CD4-positive, CD25-positive, alpha-beta regulatory T cell (primary cell): Measurements from ENCODE around the gene KIZ. TPM values are rescaled to one million over a fixed set of nuclear protein-coding genes. Genes with fewer than 3 reads are reported as not detected.
"Not testable (repeated sequence)": the region's sequence is repeated elsewhere in the genome, so short reads cannot be mapped to it uniquely, and the experiment has no call there.

ENCODE experiments used
- ATAC-seq, 2 donors: fragments of 150-1000 bp; cut with Tn5 transposase; one replicate each; pipeline ENCODE4 v1.10.0; 2021; ENCODE audit warnings: low read depth in 2 of 2, moderate number of reproducible peaks in 2 of 2, moderate library complexity in 1 of 2
- DNase-seq, 3 donors: peaks; one replicate each; pipeline versions ENCODE4 v3.0.0 to v3.0.0-alpha.2; 2012 to 2022; ENCODE audit warnings: mixed read lengths in 1 of 3
- H3K27ac ChIP-seq: one replicate; pipeline ENCODE4 v1.7.0; 2013; ENCODE audit warnings: mild to moderate bottlenecking, low read length; ENCODE audit not compliant: insufficient read depth, poor library complexity, severe bottlenecking
- H3K27me3 ChIP-seq: one replicate; pipeline ENCODE4 v1.7.0; 2013; ENCODE audit warnings: low read length; ENCODE audit not compliant: control insufficient read depth, insufficient read depth
- H3K36me3 ChIP-seq: one replicate; pipeline ENCODE4 v1.7.0; 2013; ENCODE audit warnings: mild to moderate bottlenecking, low read length, moderate library complexity; ENCODE audit not compliant: control insufficient read depth, insufficient read depth
- H3K4me1 ChIP-seq: 2 replicates; pipeline ENCODE4 v1.7.0; 2013; ENCODE audit warnings: mild to moderate bottlenecking, low read length; ENCODE audit not compliant: insufficient read depth, control insufficient read depth, poor library complexity, severe bottlenecking
- H3K4me3 ChIP-seq: one replicate; pipeline ENCODE4 v1.7.0; 2013; ENCODE audit warnings: low read depth, mild to moderate bottlenecking, low read length, moderate library complexity
- H3K9me3 ChIP-seq, 2 experiments: 1 replicate in 1 of 2; 2 replicates in 1 of 2; pipeline ENCODE4 v1.7.0; 2013; ENCODE audit warnings: low read length in 2 of 2, mild to moderate bottlenecking in 1 of 2, moderate library complexity in 1 of 2; ENCODE audit not compliant: control insufficient read depth in 2 of 2
- H3K27ac Mint-ChIP-seq, 3 donors: one replicate each; pipeline ENCODE4 v1.8.0; 2020 to 2022; ENCODE audit warnings: mild to moderate bottlenecking in 3 of 3, mixed read lengths in 3 of 3, moderate library complexity in 2 of 3
- H3K27me3 Mint-ChIP-seq: one replicate; pipeline ENCODE4 v1.8.0; 2022; ENCODE audit warnings: mild to moderate bottlenecking, mixed read lengths
- H3K36me3 Mint-ChIP-seq: one replicate; pipeline ENCODE4 v1.8.0; 2020; ENCODE audit warnings: mixed read lengths
- H3K4me1 Mint-ChIP-seq, 4 donors: one replicate each; pipeline ENCODE4 v1.8.0; 2020 to 2022; ENCODE audit warnings: mixed read lengths in 4 of 4, mild to moderate bottlenecking in 1 of 4
- H3K4me3 Mint-ChIP-seq, 4 donors: one replicate each; pipeline ENCODE4 v1.8.0; 2020 to 2022; ENCODE audit warnings: mild to moderate bottlenecking in 4 of 4, mixed read lengths in 4 of 4, moderate library complexity in 3 of 4
- H3K9me3 Mint-ChIP-seq, 7 donors: one replicate each; pipeline ENCODE4 v1.8.0; 2020 to 2022; ENCODE audit warnings: mixed read lengths in 7 of 7, mild to moderate bottlenecking in 3 of 7, moderate library complexity in 2 of 7
- polyA plus RNA-seq, 4 donors: library from polyadenylated mRNA; unstranded; fragments of 300-500 nt; fragmentation: Illumina TruSeq; gene quantifications; one replicate each; pipeline ENCODE4 v1.2.3, GENCODE V29; 2021
- total RNA-seq: library from RNA; stranded (reverse); gene quantifications from one replicate; pipeline ENCODE4 v1.2.3, GENCODE V29; 2022

Gene KIZ
- total and polyA plus RNA-seq, 5 donors from 2014 or later, result 16.8 to 32.8 (median 21.0) TPM

DNA sequence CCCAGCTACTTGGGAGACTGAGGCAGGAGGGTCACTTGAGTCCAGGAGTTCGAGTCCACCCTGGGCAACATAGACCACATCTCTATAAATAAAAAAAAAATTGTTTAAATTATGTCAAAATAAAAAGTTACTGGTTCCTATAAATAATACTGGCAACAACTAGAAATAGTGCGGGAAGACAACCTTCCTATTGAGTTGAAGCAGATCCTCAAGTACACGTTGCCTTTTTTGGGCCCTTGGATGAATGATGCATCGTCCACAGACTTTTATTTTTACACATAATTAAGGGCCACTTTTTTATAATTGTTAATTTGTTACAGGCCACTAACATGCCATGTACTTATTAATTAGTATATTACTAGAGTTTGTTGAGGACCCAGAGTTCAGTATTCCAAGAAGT lies 31.1 kb downstream of the KIZ start:
- no peaks in the 10 kb centered on the region for H3K4me1 ChIP-seq
- ATAC-seq (no peak), DNase-seq (no peak)
- H3K9me3 ChIP-seq, result no peaks in the 10 kb centered on the region
- H3K27me3 ChIP-seq, result no peaks in the 10 kb centered on the region
- Mint-ChIP-seq H3K36me3 (peaks cover 34% of the 10 kb centered on the region), H3K9me3 (peaks cover 0 to 2% (median 0%) of the 10 kb centered on the region in 7 donors), H3K4me1 (peaks cover 0 to 7% (median 6%) of the 10 kb centered on the region in 4 donors), H3K27ac (no peak overlapping the region), H3K4me3 (no peak overlapping the region), H3K27me3 (no peaks in the 10 kb centered on the region)
- H3K36me3 ChIP-seq, result peaks cover 21% of the 10 kb centered on the region
- no peak overlapping the region for H3K27ac ChIP-seq
- no peak overlapping the region for H3K4me3 ChIP-seq

DNA sequence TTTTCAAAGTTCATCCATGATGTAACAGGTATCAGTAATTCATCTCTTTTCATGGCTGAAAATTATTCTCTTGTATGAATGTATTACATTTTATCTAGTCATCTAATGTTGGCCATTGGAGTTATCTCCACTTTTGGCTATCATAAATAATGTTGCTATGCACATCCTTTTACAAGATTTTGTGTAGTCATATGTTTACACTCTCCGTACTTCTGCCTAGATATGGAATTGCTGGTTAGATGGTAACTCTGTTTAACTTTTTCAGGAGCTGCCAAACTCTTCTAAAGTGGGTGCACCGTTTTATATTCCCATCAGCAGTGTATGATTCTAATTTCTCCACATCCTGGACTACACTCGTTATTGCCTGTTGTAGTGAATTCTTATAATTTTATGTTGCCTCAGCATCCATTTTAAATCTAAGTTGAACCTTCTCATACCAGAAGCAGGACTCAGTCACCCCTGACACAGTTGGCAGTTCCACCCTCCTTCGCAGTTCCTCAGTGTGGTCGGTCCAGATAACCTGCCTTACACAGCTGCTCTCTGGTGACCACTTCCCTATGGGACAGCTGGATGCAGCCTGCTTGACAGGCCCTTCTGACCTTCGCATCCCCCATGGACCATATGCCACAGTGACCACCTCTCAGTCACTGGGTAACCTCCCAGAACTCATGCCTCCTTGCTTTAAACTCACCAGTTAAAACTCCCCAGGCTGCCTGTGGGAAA lies 33.9 kb downstream of the KIZ start:
- Histone ChIP-seq H3K9me3 (no peaks in the 10 kb centered on the region), H3K4me1 (no peaks in the 10 kb centered on the region), H3K27ac (no peak overlapping the region), H3K4me3 (no peak overlapping the region), H3K36me3 (peaks cover 29% of the 10 kb centered on the region), H3K27me3 (no peaks in the 10 kb centered on the region)
- peaks cover 0 to 2% (median 0%) of the 10 kb centered on the region in 7 donors for H3K9me3 Mint-ChIP-seq
- H3K36me3 Mint-ChIP-seq, result peaks cover 45% of the 10 kb centered on the region
- DNase-seq (no peak), ATAC-seq (no peak)
- H3K27ac Mint-ChIP-seq, result no peak overlapping the region
- peaks cover 0 to 14% (median 3%) of the 10 kb centered on the region in 4 donors for H3K4me1 Mint-ChIP-seq
- H3K27me3 Mint-ChIP-seq, result no peaks in the 10 kb centered on the region
- peak overlapping the region in 1 of 4 donors; percentile 8 for H3K4me3 Mint-ChIP-seq

DNA sequence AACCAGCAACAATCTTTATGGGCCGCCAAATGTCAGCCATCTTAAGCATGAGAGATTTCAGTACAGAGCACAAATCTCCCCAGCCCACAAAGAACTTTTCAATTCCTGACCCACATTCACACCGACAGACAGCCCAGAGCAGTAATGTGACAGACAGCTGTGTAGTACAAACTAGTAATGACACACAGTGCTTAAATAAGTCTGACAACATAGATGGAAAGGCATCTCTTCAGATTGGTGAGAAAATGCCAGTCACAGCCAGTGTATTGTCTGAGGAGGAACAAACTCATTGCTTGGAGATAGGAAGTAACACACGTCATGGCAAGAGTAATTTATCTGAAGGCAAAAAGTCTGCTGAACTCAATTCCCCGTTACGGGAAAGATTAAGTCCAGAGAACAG lies 36.0 kb downstream of the KIZ start:
- Histone ChIP-seq H3K27ac (no peak overlapping the region), H3K27me3 (no peaks in the 10 kb centered on the region), H3K4me3 (no peak overlapping the region), H3K36me3 (peaks cover 25% of the 10 kb centered on the region), H3K4me1 (peaks cover 5% of the 10 kb centered on the region), H3K9me3 (no peaks in the 10 kb centered on the region)
- H3K9me3 Mint-ChIP-seq, result peaks cover 0 to 2% (median 0%) of the 10 kb centered on the region in 7 donors
- ATAC-seq (no peak), DNase-seq (no peak)
- H3K4me1 Mint-ChIP-seq, result peaks cover 8 to 18% (median 14%) of the 10 kb centered on the region in 4 donors
- no peak overlapping the region for H3K27ac Mint-ChIP-seq
- H3K27me3 Mint-ChIP-seq, result no peaks in the 10 kb centered on the region
- H3K36me3 Mint-ChIP-seq, result peaks cover 51% of the 10 kb centered on the region
- no peak overlapping the region for H3K4me3 Mint-ChIP-seq

DNA sequence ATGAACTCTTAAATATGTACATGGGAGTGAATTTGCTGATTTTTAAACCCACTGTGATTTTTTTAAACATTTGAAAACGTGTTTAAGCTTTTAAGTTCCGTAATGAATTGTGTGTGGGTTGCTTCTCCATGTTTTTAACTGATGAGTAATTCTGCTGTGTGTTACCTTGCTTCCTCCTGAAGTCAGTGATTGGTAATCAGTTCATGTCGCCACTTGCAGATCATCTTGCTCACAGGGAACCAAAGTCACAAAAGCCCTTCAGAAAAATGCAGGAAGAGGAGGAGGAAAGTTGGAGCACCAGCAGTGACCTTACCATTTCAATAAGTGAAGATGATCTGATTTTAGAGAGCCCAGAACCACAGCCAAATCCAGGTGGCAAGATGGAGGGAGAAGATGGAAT lies 36.7 kb downstream of the KIZ start:
- H3K36me3 Mint-ChIP-seq, result peaks cover 54% of the 10 kb centered on the region

DNA sequence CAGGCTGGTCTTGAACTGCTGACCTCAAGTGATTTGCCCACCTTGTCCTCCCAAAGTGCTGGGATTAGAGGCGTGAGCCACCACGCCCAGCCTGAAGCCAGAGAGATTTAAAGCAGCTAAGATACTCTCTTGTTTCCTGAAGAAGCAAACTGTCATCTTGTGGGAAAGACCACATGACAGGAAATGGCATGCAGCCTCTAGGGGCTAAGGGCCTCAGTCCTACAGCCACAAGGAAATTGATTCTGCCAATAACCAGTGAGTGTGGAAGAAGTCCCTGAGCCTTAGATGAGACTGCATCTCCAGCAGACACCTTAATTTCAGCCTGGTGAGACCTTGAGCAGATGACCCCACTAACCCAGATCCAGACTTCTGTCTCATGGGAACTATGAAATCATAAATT lies 40.9 kb downstream of the KIZ start:
- Histone ChIP-seq H3K27ac (no peak overlapping the region), H3K27me3 (no peaks in the 10 kb centered on the region), H3K36me3 (peaks cover 14% of the 10 kb centered on the region), H3K9me3 (no peaks in the 10 kb centered on the region), H3K4me1 (peaks cover 5% of the 10 kb centered on the region), H3K4me3 (no peak overlapping the region)
- Mint-ChIP-seq H3K27me3 (no peaks in the 10 kb centered on the region), H3K4me1 (peaks cover 5 to 17% (median 14%) of the 10 kb centered on the region in 4 donors), H3K9me3 (peaks cover 0 to 5% (median 0%) of the 10 kb centered on the region in 7 donors), H3K4me3 (no peak overlapping the region), H3K27ac (no peak overlapping the region), H3K36me3 (peaks cover 61% of the 10 kb centered on the region)
- DNase-seq (peak in 1 of 3 donors; percentile 57), ATAC-seq (no peak)

More for the DNA sequence above, 36.7 kb downstream of the KIZ start:
- DNase-seq (no peak), ATAC-seq (no peak)
- Histone ChIP-seq H3K9me3 (no peaks in the 10 kb centered on the region), H3K4me3 (no peak overlapping the region), H3K4me1 (peaks cover 5% of the 10 kb centered on the region), H3K36me3 (peaks cover 27% of the 10 kb centered on the region), H3K27me3 (no peaks in the 10 kb centered on the region), H3K27ac (no peak overlapping the region)
- Mint-ChIP-seq H3K27ac (no peak overlapping the region), H3K4me3 (no peak overlapping the region), H3K27me3 (no peaks in the 10 kb centered on the region), H3K4me1 (peaks cover 8 to 18% (median 17%) of the 10 kb centered on the region in 4 donors), H3K9me3 (no peaks in the 10 kb centered on the region)

DNA sequence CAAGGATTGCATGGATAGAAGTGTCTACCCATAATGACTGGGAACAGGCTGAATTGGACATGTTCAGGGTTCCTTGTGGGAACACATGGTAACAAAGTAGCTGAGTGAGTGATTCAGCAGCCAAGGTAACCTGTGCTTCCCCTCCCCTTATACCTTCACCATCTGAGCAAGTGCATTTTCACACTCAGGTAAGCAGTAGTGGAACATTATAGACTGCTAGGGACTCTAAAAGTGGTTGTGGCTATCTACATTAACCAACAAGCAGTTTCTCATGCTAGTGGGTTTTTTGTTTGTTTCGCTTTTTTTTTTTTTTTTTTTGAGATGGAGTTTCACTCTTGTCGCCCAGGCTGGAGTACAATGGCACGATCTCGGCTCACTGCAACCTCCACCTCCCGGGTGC lies 41.4 kb downstream of the KIZ start:
- Histone ChIP-seq H3K9me3 (no peaks in the 10 kb centered on the region), H3K27me3 (no peaks in the 10 kb centered on the region), H3K4me1 (peaks cover 5% of the 10 kb centered on the region), H3K4me3 (no peak overlapping the region), H3K36me3 (peaks cover 13% of the 10 kb centered on the region), H3K27ac (no peak overlapping the region)
- H3K27ac Mint-ChIP-seq, result no peak overlapping the region
- H3K4me3 Mint-ChIP-seq, result no peak overlapping the region
- H3K4me1 Mint-ChIP-seq, result peaks cover 5 to 17% (median 14%) of the 10 kb centered on the region in 4 donors
- H3K9me3 Mint-ChIP-seq, result peaks cover 0 to 5% (median 0%) of the 10 kb centered on the region in 7 donors
- peaks cover 57% of the 10 kb centered on the region for H3K36me3 Mint-ChIP-seq
- DNase-seq (no peak), ATAC-seq (no peak)
- H3K27me3 Mint-ChIP-seq, result no peaks in the 10 kb centered on the region

DNA sequence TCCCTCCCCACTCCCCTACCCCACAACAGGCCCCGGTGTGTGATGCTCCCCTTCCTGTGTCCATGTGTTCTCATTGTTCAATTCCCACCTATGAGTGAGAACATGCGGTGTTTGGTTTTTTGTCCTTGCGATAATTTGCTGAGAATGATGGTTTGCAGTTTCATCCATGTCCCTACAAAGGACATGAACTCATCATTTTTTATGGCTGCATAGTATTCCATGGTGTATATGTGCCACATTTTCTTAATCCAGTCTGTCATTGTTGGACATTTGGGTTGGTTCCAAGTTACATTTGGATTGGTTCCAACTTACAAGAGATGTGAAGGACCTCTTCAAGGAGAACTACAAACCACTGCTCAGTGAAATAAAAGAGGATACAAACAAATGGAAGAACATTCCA lies 42.2 kb downstream of the KIZ start:
- H3K9me3 Mint-ChIP-seq, H3K27me3 Mint-ChIP-seq, H3K27ac ChIP-seq, H3K36me3 ChIP-seq, H3K4me1 ChIP-seq, H3K4me3 ChIP-seq, H3K9me3 ChIP-seq, H3K27ac Mint-ChIP-seq, H3K4me3 Mint-ChIP-seq, DNase-seq, H3K27me3 ChIP-seq, ATAC-seq: not testable (repeated sequence)
- Mint-ChIP-seq H3K36me3 (peaks cover 49% of the 10 kb centered on the region), H3K4me1 (peaks cover 5 to 17% (median 13%) of the 10 kb centered on the region in 4 donors)

GRCh38 chr20:21172626-21173025 lies 46.7 kb downstream of the KIZ start:
- H3K27ac Mint-ChIP-seq, result peak overlapping the region in 2 of 3 donors; percentile 15 to 65
- peaks cover 4 to 12% (median 8%) of the 10 kb centered on the region in 4 donors for H3K4me1 Mint-ChIP-seq
- Histone ChIP-seq H3K4me1 (no peaks in the 10 kb centered on the region), H3K9me3 (no peaks in the 10 kb centered on the region), H3K4me3 (no peak overlapping the region), H3K27me3 (no peaks in the 10 kb centered on the region), H3K27ac (no peak overlapping the region), H3K36me3 (no peaks in the 10 kb centered on the region)
- H3K4me3 Mint-ChIP-seq, result no peak overlapping the region
- peaks cover 25% of the 10 kb centered on the region for H3K36me3 Mint-ChIP-seq
- no peaks in the 10 kb centered on the region for H3K27me3 Mint-ChIP-seq
- DNase-seq, result no peak
- peaks cover 0 to 7% (median 3%) of the 10 kb centered on the region in 7 donors for H3K9me3 Mint-ChIP-seq
- no peak for ATAC-seq
